Measurements from ENCODE around the gene SLC44A4.
"Not testable (repeated sequence)": the region's sequence is repeated elsewhere in the genome, so short reads cannot be mapped to it uniquely, and the experiment has no call there.

The SLC44A4 gene

GRCh38 chr6:31879901-31880300 is 1.1 kb upstream of the SLC44A4 start:
- DNase-seq (ENCODE audit: low spot score): no peak

GRCh38 chr6:31879143-31879542 is 346 bp upstream of the SLC44A4 start:
- no peak for DNase-seq (ENCODE audit: low spot score)

GRCh38 chr6:31878222-31878621 is 575 bp downstream of the SLC44A4 start:
- no peak for DNase-seq (ENCODE audit: low spot score)

- DNase-seq (ENCODE audit: low spot score): no peak
These were observed 1.1 kb downstream of the SLC44A4 start for GRCh38 chr6:31877651-31878161.

- DNase-seq (ENCODE audit: low spot score): no peak
These were observed 1.6 kb downstream of the SLC44A4 start for GRCh38 chr6:31877125-31877650.

- no peak for DNase-seq (ENCODE audit: low spot score)
These were observed 2.4 kb downstream of the SLC44A4 start for GRCh38 chr6:31876357-31876756.

GRCh38 chr6:31875877-31876276 is 2.9 kb downstream of the SLC44A4 start:
- DNase-seq (ENCODE audit: low spot score): no peak

- no peak for DNase-seq (ENCODE audit: low spot score)
These were observed 3.8 kb downstream of the SLC44A4 start for GRCh38 chr6:31874836-31875572.

- no peak for DNase-seq (ENCODE audit: low spot score)
These were observed 4.6 kb downstream of the SLC44A4 start for GRCh38 chr6:31874084-31874670.

- no peak for DNase-seq (ENCODE audit: low spot score)
These were observed 7.6 kb downstream of the SLC44A4 start for GRCh38 chr6:31871046-31871659.

- DNase-seq (ENCODE audit: low spot score): no peak
These were observed 8.3 kb downstream of the SLC44A4 start for GRCh38 chr6:31870385-31870921.

GRCh38 chr6:31869343-31869742 is 9.5 kb downstream of the SLC44A4 start:
- no peak for DNase-seq (ENCODE audit: low spot score)

- not testable (repeated sequence) for DNase-seq (ENCODE audit: low spot score)
These were observed 10.2 kb downstream of the SLC44A4 start for GRCh38 chr6:31868658-31868971.

- no peak for DNase-seq (ENCODE audit: low spot score)
These were observed 13.3 kb downstream of the SLC44A4 start for GRCh38 chr6:31865205-31866118.

GRCh38 chr6:31864818-31865204 is 14.0 kb downstream of the SLC44A4 start:
- DNase-seq (ENCODE audit: low spot score): no peak

GRCh38 chr6:31864123-31864562 is 14.7 kb downstream of the SLC44A4 start:
- DNase-seq (ENCODE audit: low spot score): not testable (repeated sequence)

GRCh38 chr6:31862344-31863235 is 16.2 kb downstream of the SLC44A4 start, which contains the start of gene NEU1:
TSS of gene NEU1 (minus strand) at chr6:31862821. CDS start at chr6:31862776, 45 bp downstream.
- peak; percentile 100 for DNase-seq (ENCODE audit: low spot score)

GRCh38 chr6:31861919-31862343 is 16.9 kb downstream of the SLC44A4 start:
- DNase-seq (ENCODE audit: low spot score): no peak

- DNase-seq (ENCODE audit: low spot score): no peak
These were observed 17.6 kb downstream of the SLC44A4 start for GRCh38 chr6:31861150-31861549.

GRCh38 chr6:31860349-31860748 is 18.4 kb downstream of the SLC44A4 start:
- no peak for DNase-seq (ENCODE audit: low spot score)

Measured in germinal center (tissue), 1 donor.